ENCODE results near the gene RASD2.
A peak's percentile ranks its signal among the peaks of the same experiment; 100 is the strongest.

The RASD2 gene

DNA sequence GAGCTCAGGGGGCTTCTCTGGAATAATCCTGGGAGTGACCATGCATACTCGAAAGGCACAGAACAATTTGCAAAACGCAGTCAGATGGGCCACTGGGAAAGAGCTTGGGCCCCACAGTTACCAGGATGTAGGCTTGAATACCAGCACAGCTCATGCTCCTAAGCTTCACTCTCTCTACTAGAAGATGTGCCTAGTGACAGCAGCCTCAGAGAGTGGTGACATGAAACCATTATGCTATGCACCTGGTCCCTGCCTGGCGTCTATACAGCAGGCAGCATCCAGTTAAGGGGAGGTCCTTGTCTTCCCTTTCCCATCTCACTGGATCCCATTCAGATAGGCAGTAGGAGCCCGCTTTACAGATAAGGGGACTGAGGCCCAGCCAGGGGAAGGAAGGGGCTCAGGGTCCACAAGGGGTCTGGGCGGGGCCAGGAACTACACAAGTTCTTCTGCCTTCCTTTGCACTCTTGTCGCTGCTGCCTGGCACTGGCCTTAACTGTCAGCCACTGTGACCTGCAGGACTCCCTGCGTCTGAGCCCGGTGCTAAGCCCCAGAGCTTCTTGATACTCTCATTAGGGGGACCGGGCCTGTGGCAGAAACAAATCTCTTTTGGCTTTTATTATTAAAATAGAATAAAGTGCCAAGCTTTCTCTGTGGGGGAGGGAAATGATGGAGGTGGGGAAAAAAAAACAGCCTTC, 21.2 kb upstream of the RASD2 start:
- no peak for DNase-seq

DNA sequence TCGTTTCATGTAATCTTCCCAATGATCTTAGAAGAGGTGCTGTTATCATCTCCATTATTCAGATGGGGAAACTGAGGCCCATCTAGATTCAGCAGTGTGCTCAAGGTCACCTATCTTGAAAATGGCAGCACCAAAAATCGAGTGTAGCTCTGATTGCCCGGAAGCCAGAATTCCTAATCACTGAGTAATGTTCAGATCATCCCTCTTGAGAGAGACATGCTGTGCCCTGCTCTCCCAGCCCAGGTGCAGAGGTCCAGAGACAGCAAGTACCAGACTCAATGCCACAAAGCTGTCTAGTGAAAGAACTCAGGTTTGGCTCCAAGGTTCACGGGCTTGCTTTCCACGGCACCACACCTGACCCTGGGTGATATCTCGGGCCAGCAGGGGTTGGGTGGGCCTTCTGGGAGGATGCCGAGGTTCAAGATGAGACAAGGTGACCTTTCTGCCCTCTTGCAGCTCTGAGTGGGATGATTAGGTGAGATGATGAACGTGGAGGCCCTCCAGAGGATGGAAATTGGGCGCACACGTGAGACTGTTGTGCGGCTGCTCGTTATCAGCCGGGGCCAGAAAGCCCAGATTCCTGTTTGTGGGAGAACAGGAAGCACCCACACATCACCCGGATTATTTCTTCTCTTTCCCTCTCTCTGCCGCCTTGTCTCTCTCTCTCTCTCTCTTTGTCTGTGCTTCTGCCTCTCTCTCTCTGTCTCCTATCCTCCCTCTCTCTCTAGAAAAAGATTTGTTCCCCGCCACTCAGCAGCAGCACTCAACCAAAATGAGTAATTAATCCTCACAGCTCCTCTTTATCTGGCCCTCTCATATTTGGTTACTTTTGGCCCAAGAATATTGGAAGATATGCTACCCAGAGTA, 19.0 kb upstream of the RASD2 start:
- no peak for DNase-seq

DNA sequence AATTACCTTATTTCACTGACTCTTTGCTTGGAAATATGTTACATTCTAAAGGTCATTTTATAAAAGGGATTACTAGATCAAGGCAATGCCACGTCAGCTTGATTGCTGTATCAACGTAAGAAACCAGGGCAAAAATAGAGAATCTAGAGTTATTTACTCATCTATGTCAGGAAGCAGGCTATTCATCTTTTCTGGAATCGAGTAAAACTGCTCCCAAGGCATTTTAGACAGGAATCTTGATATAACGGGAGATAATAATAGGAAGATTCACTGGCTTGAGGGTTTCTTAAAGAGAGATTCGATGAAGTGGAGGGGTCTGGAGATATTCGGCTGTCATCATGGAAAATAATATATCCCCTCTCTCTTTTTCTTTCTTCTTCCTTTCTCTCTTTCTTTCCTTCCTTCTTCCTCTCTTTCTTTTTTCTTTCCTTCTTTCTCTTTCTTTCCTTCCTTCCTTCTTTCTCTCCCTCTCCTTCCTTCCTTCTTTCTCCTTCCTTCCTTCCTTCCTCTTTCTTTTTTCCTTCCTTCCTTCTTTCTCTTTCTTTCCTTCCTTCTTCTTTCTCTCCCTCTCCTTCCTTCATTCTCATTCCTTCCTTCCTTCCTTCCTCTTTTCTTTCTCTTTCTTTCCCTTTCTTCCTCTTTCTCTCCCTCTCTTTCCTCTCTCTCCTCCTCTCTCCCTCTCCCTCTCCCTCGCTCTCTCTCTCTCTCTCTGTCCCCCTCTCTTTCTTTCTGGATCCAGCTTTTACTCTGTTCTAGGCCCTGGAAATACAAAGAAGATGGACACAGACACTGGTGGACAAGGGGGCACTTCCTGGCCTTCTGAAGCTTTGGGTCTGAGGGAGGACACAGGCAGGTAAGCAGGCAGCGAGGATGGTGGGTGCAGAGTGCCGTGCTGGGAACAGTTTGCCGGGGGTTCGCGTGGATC, 18.1 kb upstream of the RASD2 start:
- DNase-seq: no peak

GRCh38 chr22:35523167-35523947, 17.3 kb upstream of the RASD2 start:
- peak; percentile 54 for DNase-seq

DNA sequence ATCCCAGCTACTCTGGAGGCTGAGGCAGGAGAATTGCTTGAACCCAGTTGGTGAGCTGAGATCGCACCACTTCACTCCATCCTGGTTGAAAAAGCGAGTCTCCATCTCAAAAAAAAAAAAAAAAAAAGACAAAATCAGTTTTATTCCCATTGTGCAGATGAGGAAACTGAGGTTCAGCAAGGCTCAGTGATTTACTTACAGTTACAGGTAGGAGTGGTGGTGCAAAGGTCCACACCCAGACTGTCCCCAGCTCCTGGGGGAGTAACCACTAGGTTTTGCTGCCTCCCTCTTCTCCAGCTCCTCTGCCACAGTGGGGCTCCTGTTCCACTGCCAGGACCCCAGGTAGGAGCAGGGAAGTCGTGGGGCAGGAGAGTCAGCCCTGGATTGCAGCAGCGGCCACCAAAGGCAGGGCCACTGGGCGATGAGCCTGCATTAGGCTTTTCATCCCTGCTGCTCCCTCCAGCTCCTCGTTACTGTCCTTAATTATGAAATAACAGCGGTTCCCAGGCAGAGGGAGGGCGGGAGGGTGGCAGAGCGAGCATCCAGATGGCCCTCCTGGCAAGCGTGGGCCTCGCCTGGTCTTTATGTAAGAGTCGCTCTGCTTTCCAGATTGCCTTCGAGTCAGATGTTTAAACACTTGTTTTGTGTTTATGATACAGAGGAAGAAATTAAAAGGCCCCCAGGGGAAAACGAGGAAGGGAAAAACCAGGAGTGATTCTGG, 15.5 kb upstream of the RASD2 start:
- peak; percentile 47 for DNase-seq

- no peak for DNase-seq
These were observed 14.8 kb upstream of the RASD2 start for GRCh38 chr22:35525687-35526332.

- DNase-seq: no peak
These were observed 14.2 kb upstream of the RASD2 start for GRCh38 chr22:35526333-35526979.

GRCh38 chr22:35528927-35529326, 11.7 kb upstream of the RASD2 start:
- no peak for DNase-seq

- no peak for DNase-seq
These were observed 9.9 kb upstream of the RASD2 start for GRCh38 chr22:35530700-35531099.

DNA sequence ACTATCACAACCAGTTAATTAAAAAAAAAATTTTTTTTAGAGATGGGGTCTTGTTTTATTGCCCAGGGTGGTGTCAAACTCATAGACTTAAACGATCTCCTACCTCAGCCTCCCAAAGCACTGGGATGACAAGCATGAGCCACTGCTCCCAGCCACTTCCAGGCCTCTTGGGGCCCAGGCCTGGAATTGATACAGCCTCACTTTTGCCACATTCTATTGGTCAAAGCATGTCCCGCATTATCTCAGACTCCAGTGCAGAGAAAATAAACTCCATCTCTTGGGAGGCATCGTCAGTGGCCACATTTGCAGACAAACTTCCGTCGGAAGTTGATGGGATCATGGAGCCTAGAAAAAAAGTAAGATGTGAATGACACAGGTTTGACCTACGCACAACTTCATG, 9.4 kb upstream of the RASD2 start:
- DNase-seq: no peak

GRCh38 chr22:35531676-35532075, 9.0 kb upstream of the RASD2 start:
- no peak for DNase-seq

- DNase-seq: no peak
These were observed 7.1 kb upstream of the RASD2 start for GRCh38 chr22:35533365-35534029.

GRCh38 chr22:35534091-35534490, 6.5 kb upstream of the RASD2 start:
- no peak for DNase-seq

DNA sequence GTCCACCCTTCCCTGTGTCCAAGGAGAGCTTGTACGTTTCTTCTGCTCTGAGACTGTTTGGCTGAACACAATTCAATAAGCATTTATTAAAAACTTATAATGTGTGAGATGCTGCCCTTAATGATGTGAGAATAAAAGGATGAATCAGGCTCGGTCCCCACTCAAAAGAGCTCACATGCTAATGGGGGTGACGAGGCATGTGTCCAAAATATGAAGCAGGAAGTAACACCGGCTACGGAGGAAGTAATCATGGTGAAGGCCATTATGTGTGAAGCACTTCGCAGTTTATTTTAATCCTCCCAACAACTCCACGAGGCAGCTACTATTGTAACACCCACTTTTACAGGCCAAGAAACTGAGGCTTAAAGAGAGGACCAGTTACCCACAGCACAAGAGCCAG, 3.4 kb upstream of the RASD2 start:
- DNase-seq: no peak

DNA sequence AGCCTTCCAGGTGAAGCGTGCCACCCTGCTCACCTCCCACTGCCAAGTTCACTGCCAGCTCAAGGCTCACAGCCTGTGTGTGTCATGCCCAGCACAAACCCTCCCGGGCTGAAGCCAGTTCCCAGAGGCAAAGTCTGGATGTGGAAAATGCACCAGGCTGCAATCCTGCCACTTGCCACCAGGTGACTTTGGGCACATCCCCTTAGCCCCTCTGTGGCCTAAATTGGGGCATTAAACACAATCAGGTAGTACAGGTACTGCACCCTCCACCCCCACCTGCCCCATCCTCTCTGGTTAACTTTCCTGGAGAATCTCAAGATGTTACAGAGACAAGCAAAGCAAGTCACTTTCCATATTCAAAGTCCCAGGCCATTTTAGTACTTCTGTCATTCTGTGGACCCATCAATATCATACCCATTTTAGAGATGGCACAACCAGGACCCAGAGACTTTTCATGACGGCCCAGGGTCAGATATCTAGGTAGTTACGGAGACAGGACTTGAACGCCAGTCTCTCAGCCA, 1.8 kb upstream of the RASD2 start:
- DNase-seq: no peak

DNA sequence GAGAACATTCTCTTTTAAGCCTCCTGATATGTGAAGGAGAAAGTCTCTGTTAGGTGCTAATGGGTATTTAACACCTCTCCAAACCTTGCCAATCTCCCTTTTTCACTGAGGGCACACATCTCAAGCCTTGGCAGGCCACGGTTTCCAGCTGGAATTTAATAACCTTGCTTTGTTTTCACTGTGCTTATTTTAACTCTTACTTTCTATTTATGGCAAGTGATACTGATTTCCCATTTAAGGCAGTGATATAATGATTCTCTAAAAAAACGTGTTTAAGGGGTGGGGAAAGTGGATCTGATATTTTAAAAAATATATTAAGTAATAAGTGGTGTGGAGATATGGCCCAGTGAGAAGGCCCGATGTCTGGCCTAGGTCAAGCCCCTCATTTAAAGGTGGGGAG, 1.1 kb upstream of the RASD2 start:
- no peak for DNase-seq

DNA sequence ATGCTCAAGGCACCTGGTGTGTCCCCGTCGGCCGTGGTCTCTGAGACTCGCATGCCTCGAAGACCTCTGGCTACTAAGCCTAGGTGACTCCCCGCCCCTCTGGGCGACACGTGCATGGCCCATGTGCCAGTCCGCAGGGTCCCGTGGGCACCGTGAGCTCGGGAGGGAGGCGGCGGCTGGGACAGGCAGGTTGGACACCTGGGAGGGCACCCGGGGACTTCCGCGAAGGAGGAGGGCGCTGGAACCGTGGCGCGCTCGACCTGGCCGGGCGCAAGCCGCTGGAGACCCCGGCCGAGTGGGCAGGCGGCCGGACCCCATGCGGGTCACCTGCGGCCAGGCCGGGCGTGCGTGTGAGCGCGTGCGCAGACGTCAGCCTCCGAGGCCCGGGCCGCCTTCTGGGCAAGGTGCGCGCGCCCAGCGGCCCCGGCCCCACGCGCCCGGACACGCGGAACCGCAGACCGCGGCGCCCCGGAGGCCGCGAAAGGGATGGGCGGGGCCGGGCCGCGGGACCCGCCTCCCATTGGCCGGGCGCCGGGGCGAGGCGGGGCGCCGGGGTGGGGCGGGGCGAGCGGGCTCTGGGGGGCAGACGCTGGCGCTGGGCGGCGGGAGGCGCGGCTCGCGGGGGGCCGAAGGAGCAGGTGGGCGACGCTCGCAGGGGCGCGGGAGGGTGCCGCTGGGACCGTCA, 579 bp upstream of the RASD2 start:
- no peak for DNase-seq

DNA sequence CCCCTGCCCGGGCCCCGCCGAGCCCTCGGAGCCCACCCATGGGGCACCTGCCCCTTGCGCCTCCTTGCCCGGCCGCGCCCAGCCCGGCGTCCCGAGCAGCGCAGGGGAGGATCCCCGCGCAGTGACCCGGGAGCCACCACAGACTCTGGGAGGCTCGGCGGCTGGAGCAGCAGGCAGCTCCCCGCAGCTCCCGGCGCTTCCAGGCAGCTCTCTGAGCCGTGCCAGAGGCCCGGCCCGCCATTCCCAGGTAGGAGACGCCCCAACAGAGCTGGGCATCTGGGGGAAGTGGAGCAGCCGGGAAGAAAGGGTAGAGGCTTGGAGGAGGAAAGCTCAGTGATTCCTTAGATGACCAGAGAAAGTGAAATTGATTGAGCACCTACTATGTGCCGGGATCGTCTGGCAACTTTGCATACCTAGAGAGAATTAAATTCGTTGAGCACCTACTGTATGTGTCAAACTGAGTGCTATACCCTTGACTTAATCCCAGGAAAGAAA, 670 bp downstream of the RASD2 start:
- peak; percentile 22 for DNase-seq
